GM12878 (cell line): ENCODE measurements around the gene CDC14B. TPM values are rescaled to one million over a fixed set of nuclear protein-coding genes. Genes with fewer than 3 reads are reported as not detected.

ENCODE experiments used
- ATAC-seq: fragments of 200-7000 bp; cut with Tn5 transposase; 3 replicates; pipeline ENCODE4 v1.9.1; 2020; ENCODE audit warnings: mild to moderate bottlenecking, moderate library complexity
- BruUV-seq: library from RNA; stranded (reverse); fragments of 400-500 nt; replicated peaks from 2 replicates; lab custom pipeline; 2021; lab: Mats Ljungman, UMichigan
- CTCF ChIA-PET: fragments of 300-600 bp; sonication (Branson Sonifier 250); formaldehyde crosslinking; extraction: SDS; loops from one replicate; lab custom pipeline; 2021; ENCODE audit warnings: inconsistent platforms; lab: Yijun Ruan, JAX
- POLR2A ChIA-PET: fragments of 350-600 bp; formaldehyde crosslinking; extraction: SDS; loops from one replicate; lab custom pipeline; 2021; ENCODE audit warnings: inconsistent platforms; lab: Charles Lee
- RAD21 ChIA-PET: fragments of 300-600 bp; sonication (Branson Sonifier 250); formaldehyde crosslinking; loops from one replicate; lab custom pipeline; 2023; ENCODE audit warnings: antibody characterized with exemption; ENCODE audit not compliant: unreplicated experiment; lab: Charles Lee
- SMC1A ChIA-PET: fragments of 300-600 bp; sonication (Branson Sonifier 250); formaldehyde crosslinking; loops from one replicate; lab custom pipeline; 2023; ENCODE audit not compliant: unreplicated experiment, uncharacterized antibody; lab: Charles Lee
- DNase-seq: peaks from one replicate; pipeline ENCODE4 v3.0.0-alpha.2; 2011; ENCODE audit warnings: low read depth, low spot score
- FAIRE-seq: peaks from 3 replicates; lab custom pipeline; 2011; peaks lifted over from hg19 to GRCh38; lab: Jason Lieb, UNC
- H2AFZ ChIP-seq: 2 replicates; pipeline ENCODE4 v1.6.0; 2011; ENCODE audit warnings: low read depth, low read length, control low read depth; ENCODE audit not compliant: control insufficient read depth
- H3K27ac ChIP-seq: 2 replicates; pipeline ENCODE4 v1.5.1; 2011; ENCODE audit warnings: control low read depth; ENCODE audit not compliant: control insufficient read depth, insufficient read depth
- H3K27me3 ChIP-seq, 2 experiments: replicated peaks in 1 of 2; 2 replicates each; pipeline versions ENCODE4 v1.6.0 to v1.6.1; 2011; ENCODE audit warnings: low read length in 1 of 2; ENCODE audit not compliant: control insufficient read depth in 2 of 2, insufficient read depth in 2 of 2
- H3K36me3 ChIP-seq, 2 experiments: 2 replicates each; pipeline ENCODE4 v1.5.1; 2011; ENCODE audit warnings: low read length in 1 of 2; ENCODE audit not compliant: control insufficient read depth in 2 of 2, insufficient read depth in 2 of 2
- H3K4me1 ChIP-seq: 2 replicates; pipeline ENCODE4 v1.6.1; 2011; ENCODE audit warnings: mild to moderate bottlenecking, low read length, moderate library complexity, mixed read lengths; ENCODE audit not compliant: control insufficient read depth, insufficient read depth
- H3K4me2 ChIP-seq: 2 replicates; pipeline ENCODE4 v1.6.0; 2011; ENCODE audit warnings: control low read depth; ENCODE audit not compliant: control insufficient read depth, insufficient read depth
- H3K4me3 ChIP-seq: fragments of 200-600 bp; sonication (generic); 2 replicates; pipeline ENCODE4 v1.5.1; 2016
- H3K79me2 ChIP-seq: 2 replicates; pipeline ENCODE4 v1.6.0; 2011; ENCODE audit warnings: low read length; ENCODE audit not compliant: control insufficient read depth, insufficient read depth
- H3K9ac ChIP-seq: 2 replicates; pipeline ENCODE4 v1.8.0; 2011; ENCODE audit warnings: low read length, control low read depth, mixed read lengths; ENCODE audit not compliant: control insufficient read depth, insufficient read depth
- H3K9me3 ChIP-seq: replicated peaks from 3 replicates; pipeline ENCODE4 v1.5.1; 2011; ENCODE audit warnings: mild to moderate bottlenecking, low read length; ENCODE audit not compliant: control insufficient read depth, insufficient read depth
- H4K20me1 ChIP-seq: 2 replicates; pipeline ENCODE4 v1.6.0; 2011; ENCODE audit not compliant: control insufficient read depth, insufficient read depth
- E2F4 ChIP-seq: IDR thresholded peaks from 2 replicates; pipeline ENCODE4 v1.6.1; 2012; ENCODE audit warnings: low read depth, low read length, improper control_type of control experiment
- GATAD2B ChIP-seq: fragments of 450-650 bp; conservative IDR thresholded peaks from 2 replicates; pipeline ENCODE4 v1.6.1; 2017; ENCODE audit warnings: low read depth, mild to moderate bottlenecking, moderate library complexity
- MTA3 ChIP-seq: IDR thresholded peaks from 2 replicates; pipeline ENCODE4 v1.6.1; 2012; ENCODE audit warnings: low read length, inconsistent platforms, borderline replicate concordance
- NFYB ChIP-seq: IDR thresholded peaks from 2 replicates; pipeline ENCODE4 v1.6.1; 2011; ENCODE audit warnings: low read depth, mild to moderate bottlenecking, low read length, improper control_type of control experiment, moderate library complexity; ENCODE audit not compliant: insufficient read depth
- NR2C1 ChIP-seq: fragments of 450-650 bp; IDR thresholded peaks from 2 replicates; pipeline ENCODE4 v1.6.1; 2017; ENCODE audit warnings: antibody characterized with exemption, mild to moderate bottlenecking, moderate library complexity
- NR2C2 ChIP-seq: IDR thresholded peaks from 2 replicates; pipeline ENCODE4 v1.6.1; 2011; ENCODE audit warnings: borderline replicate concordance, low read depth; ENCODE audit not compliant: control insufficient read depth, insufficient read length
- PAX5 ChIP-seq: IDR thresholded peaks from 2 replicates; pipeline ENCODE4 v1.6.1; 2011; ENCODE audit warnings: low read depth, low read length, borderline replicate concordance
- POLR2AphosphoS2 ChIP-seq: IDR thresholded peaks from 2 replicates; pipeline ENCODE4 v1.6.1; 2011; ENCODE audit warnings: low read depth, mild to moderate bottlenecking, low read length, improper control_type of control experiment, moderate library complexity
- ZZZ3 ChIP-seq: IDR thresholded peaks from 2 replicates; pipeline ENCODE4 v1.6.1; 2011; ENCODE audit warnings: low read depth; ENCODE audit not compliant: control insufficient read depth, insufficient read length
- WGBS: methylation state at CpG from one replicate; pipeline ENCODE4 v1.1.6; 2016; ENCODE audit warnings: low lambda C conversion rate; ENCODE audit not compliant: insufficient replicate concordance, insufficient coverage; ENCODE audit errors: missing lambda C conversion rate; 5-methylcytosine and 5-hydroxymethylcytosine counted together
- in situ Hi-C: fragments of 300-500 bp; cut with MboI; formaldehyde crosslinking; loops from 9 replicates; pipeline ENCODE4 v1.14.3; 2018; ENCODE audit warnings: mixed read lengths
- intact Hi-C: fragments of 100-400 bp; cut with micrococcal nuclease; formaldehyde crosslinking; loops from one replicate; pipeline ENCODE4 v1.14.2; 2022; ENCODE audit not compliant: unreplicated experiment
- polyA plus RNA-seq, 11 experiments: library from polyadenylated mRNA; depleted of rRNA in 4 of 11; unstranded in 6 of 11; stranded (reverse) in 5 of 11; fragments of >200 nt; fragmentation: Nextera tagmentation in 4 of 11; fragmentation: Illumina TruSeq in 1 of 11; extraction: Ambion mirVana in 4 of 11; extraction: Trizol in 1 of 11; gene quantifications; 1 replicate in 1 of 11; 2 replicates in 10 of 11; pipeline versions ENCODE4 v1.2.1 to v1.2.3, GENCODE V29; 2011 to 2016; ENCODE audit warnings: inconsistent platforms in 2 of 11, missing spikeins in 2 of 11, low read depth in 1 of 11
- total RNA-seq, 4 experiments: library from RNA; depleted of rRNA in 3 of 4; stranded (reverse); fragments of >200 nt in 3 of 4; fragmentation: Illumina TruSeq in 1 of 4; extraction: Trizol in 1 of 4; gene quantifications; 2 replicates each; pipeline versions ENCODE4 v1.2.1 to v1.2.3, GENCODE V29; 2013 to 2021

The CDC14B gene
- total and polyA plus RNA-seq, 10 of the 15 experiments (the other 5 are each of a cell fraction or from before 2014, with no cell fraction given) = 3.7 to 11.7 (median 6.2) TPM

DNA sequence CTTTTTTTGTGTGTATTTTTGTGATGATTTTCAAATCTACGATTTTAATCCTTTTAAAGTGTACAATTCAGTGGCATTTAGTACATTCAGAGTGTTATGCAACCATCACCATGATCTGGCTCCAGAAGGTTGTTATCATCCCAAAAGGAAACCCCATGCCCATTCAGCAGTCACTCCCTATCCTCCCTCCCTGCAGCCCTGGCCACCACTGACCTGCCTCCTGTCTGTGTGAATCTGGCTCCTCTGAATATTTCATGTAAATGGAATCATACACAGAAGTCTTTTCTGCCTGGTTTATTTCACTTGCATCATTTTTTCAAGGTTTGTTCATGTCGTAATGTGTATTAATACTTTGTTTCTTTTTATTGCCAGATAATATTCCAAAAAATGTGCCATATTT lies 137.2 kb downstream of the CDC14B start:
- CTCF ChIA-PET = interaction anchor here (1.4 to 2.2 kb wide), 2 partner anchors 84 to 184 kb away, joined by 3 to 4 read pairs; no protein-coding TSS in a partner anchor
- ATAC-seq = no peak
- DNase-seq = no peak
- WGBS = 94% methylated on average over 2 of the region's 2 CpGs
- TF ChIP-seq POLR2AphosphoS2 (no peak), MTA3 (no peak), NR2C2 (no peak), ZZZ3 (no peak), PAX5 (no peak), NFYB (no peak), NR2C1 (no peak), GATAD2B (no peak), E2F4 (no peak)
- TF ChIP-seq, all 136 proteins: peak for 0
- SMC1A ChIA-PET = no interaction called here
- POLR2A ChIA-PET = no interaction called here
- Histone ChIP-seq H3K4me1 (peaks cover 26% of the 10 kb centered on the region), H3K4me2 (no peak overlapping the region), H3K9ac (no peak overlapping the region), H2AFZ (no peak overlapping the region), H3K4me3 (no peak overlapping the region), H3K27me3 (no peaks in the 10 kb centered on the region), H3K9me3 (no peaks in the 10 kb centered on the region), H3K79me2 (no peaks in the 10 kb centered on the region), H3K27ac (no peak overlapping the region), H3K36me3 (no peaks in the 10 kb centered on the region), H4K20me1 (no peaks in the 10 kb centered on the region)
- intact Hi-C loops = no loop called here
- RAD21 ChIA-PET = interaction anchor here (1.0 kb wide), 1 partner anchor 33 kb away, joined by 3 read pairs; the partner anchor contains the start of gene HABP4
- FAIRE-seq = no peak
- no TSS peak for BruUV-seq
- in situ Hi-C loops = no loop called here
